ENCODE data around the gene NOSIP.

GRCh38 chr19:49558591-49558990 lies 21.8 kb downstream of the NOSIP start:
- TF ChIP-seq CTCF (IDR thresholded peaks at IDR 0.05; ENCODE audit: insufficient read depth, low read depth, low read length) (no peak), EZH2 (IDR thresholded peaks at IDR 0.05; ENCODE audit: insufficient read depth, low read length) (no peak)

All from astrocyte (in vitro differentiated cells and primary cell).